ENCODE data around the gene PPBP.
A peak's percentile ranks its signal among the peaks of the same experiment; 100 is the strongest.
"Not testable (repeated sequence)": the region's sequence is repeated elsewhere in the genome, so short reads cannot be mapped to it uniquely, and the experiment has no call there.

PPBP gene

DNA sequence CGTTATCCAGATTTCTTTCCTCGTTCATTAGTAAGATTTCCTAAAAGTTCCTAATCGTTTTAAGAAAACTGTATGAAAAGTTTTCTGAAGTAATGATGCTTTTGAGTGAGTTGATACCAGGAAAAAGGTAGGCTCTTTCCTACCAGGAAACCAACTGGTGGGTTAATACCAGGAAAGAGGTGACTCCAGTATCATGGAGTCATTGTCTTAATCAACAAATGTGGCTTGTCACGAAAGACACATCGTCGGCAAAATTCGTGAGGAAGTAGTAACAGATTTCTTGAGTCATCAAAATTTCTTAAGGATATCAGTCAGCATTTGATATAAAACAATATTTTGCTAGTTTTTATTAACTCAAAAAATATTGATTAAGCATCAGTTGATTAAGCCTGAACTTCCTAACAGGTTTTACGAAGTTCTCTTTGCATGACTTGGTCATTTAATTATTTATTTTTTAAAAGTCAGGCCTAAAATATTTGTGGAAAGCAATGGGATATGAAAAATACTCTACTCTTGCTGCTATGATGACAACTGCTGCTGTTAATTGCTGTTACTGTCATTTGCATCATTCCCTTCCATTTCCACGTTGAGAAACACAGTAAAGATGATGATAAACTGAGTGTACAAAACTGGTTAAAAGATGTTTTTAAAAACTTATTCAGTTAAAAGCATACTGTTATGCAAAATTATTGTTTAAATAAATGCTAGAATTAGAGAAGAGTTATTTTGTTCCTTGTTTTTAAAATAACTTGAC, 3.2 kb upstream of the PPBP start:
- no peak overlapping the region for H3K4me3 ChIP-seq (ENCODE audit: low read length)
- H3K36me3 ChIP-seq (ENCODE audit: control insufficient read depth, low read depth, low read length) = no peaks in the 10 kb centered on the region
- no peak overlapping the region for H3K9ac ChIP-seq (ENCODE audit: low read length)
- no peaks in the 10 kb centered on the region for H3K9me3 ChIP-seq (ENCODE audit: control insufficient read depth, low read depth, low read length)
- H3K27ac ChIP-seq (ENCODE audit: low read length) = no peak overlapping the region
- H3K27me3 ChIP-seq (ENCODE audit: control insufficient read depth, insufficient read depth, low read length) = no peaks in the 10 kb centered on the region
- H3K4me1 ChIP-seq (ENCODE audit: control insufficient read depth, low read depth, low read length) = peaks cover 13% of the 10 kb centered on the region

DNA sequence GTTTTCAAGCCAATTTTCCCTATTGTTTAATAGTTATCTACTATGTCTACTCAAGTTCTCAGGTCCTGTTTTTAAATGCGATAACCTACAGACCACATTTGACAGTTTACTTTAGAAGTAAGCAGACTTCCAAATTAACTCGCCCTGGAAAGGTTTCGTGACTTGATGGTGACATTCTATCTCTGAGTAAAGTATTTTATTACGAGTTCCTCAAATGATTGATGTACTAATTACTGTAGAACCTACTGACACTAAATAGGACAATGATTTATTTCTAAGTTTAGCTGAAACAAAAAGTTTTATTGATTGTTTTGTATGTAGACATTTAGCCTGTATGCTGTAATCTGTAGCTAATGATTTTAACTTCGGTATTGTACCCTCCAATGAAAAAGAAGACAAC, 1.9 kb upstream of the PPBP start:
- no peaks in the 10 kb centered on the region for H3K36me3 ChIP-seq (ENCODE audit: control insufficient read depth, low read depth, low read length)
- no peak overlapping the region for H3K4me3 ChIP-seq (ENCODE audit: low read length)
- no peaks in the 10 kb centered on the region for H3K27me3 ChIP-seq (ENCODE audit: control insufficient read depth, insufficient read depth, low read length)
- no peak overlapping the region for H3K9ac ChIP-seq (ENCODE audit: low read length)
- H3K4me1 ChIP-seq (ENCODE audit: control insufficient read depth, low read depth, low read length) = peaks cover 22% of the 10 kb centered on the region
- H3K9me3 ChIP-seq (ENCODE audit: control insufficient read depth, low read depth, low read length) = no peaks in the 10 kb centered on the region
- H3K27ac ChIP-seq (ENCODE audit: low read length) = no peak overlapping the region

DNA sequence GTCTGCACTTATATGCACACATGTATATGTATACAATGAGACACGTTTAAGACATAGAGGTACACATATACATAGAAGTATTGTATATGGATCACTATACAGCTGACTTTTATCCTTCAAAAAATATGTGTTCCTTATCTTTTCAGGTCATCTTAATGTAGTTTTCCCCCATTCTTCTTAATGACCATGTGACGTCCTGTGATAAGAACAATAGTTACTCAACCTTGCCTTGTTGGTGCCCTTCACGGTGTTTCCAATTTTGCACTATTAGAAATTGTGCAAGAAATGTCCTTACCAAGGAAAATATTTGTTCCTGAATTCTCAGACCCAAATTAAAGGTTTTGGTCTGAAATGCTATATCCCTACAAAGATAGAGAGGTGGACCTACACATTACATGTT, 1.0 kb upstream of the PPBP start:
- no peaks in the 10 kb centered on the region for H3K27me3 ChIP-seq (ENCODE audit: control insufficient read depth, insufficient read depth, low read length)
- H3K4me3 ChIP-seq (ENCODE audit: low read length) = no peak overlapping the region
- H3K36me3 ChIP-seq (ENCODE audit: control insufficient read depth, low read depth, low read length) = no peaks in the 10 kb centered on the region
- no peak overlapping the region for H3K9ac ChIP-seq (ENCODE audit: low read length)
- peaks cover 27% of the 10 kb centered on the region for H3K4me1 ChIP-seq (ENCODE audit: control insufficient read depth, low read depth, low read length)
- no peak overlapping the region for H3K27ac ChIP-seq (ENCODE audit: low read length)
- H3K9me3 ChIP-seq (ENCODE audit: control insufficient read depth, low read depth, low read length) = no peaks in the 10 kb centered on the region

DNA sequence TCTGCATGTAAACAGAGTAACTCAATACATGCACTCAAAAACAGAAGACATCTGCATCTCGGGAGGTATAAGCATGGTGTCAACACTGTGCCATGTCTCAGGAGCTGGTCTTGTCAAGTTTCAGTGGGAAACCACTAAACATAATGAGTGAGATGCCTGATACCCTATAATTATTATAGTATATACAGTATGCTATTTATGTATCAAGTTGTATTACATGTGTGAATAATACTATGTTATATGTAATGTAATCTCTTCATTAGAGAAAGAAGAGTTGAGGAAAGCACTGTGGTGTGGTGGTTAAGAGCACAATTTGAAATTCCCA, 2.5 kb downstream of the PPBP start:
- H3K27ac ChIP-seq (ENCODE audit: low read length) = peak overlapping the region; percentile 50
- H3K4me3 ChIP-seq (ENCODE audit: low read length) = peak overlapping the region; percentile 2
- H3K36me3 ChIP-seq (ENCODE audit: control insufficient read depth, low read depth, low read length) = no peaks in the 10 kb centered on the region

DNA sequence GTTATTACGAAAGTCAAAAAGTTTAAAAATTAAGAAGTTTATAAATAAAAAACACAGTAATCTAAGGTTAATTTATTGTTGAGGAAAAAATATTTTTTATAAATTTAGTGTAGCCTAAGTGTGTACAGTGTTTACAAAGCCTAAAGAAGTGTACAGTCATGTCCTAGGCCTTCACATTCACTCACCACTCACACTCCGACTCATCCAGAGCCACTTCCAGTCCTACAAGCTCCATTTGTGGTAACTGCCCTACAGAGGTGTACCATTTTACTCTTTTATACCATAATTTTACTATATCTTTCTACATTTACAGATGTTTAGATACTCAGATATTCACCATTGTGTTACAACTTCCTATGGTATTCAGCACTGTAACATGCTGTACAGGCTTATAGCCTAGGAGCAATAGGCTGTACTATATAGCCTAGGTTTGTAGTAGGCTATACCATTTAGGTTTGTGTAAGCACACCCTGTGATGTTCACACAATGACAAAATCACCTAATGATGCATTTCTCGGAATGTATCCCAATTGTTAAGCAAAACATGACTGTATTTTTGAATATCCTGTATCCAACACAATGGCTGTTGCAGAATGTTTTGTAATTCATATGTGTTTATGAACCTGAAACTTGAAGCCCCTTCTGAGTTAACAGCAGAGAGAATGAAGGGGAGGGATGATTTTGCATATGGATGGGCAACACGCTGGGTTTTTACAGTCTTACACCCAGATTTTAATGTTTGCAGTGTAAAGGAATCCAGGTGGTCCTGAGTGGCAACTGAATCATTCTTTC, 3.1 kb downstream of the PPBP start:
- H3K27me3 ChIP-seq (ENCODE audit: control insufficient read depth, insufficient read depth, low read length) = no peaks in the 10 kb centered on the region
- H3K4me3 ChIP-seq (ENCODE audit: low read length) = peak overlapping the region; percentile 2
- peak overlapping the region; percentile 79 for H3K27ac ChIP-seq (ENCODE audit: low read length)
- H3K36me3 ChIP-seq (ENCODE audit: control insufficient read depth, low read depth, low read length) = no peaks in the 10 kb centered on the region
- peaks cover 26% of the 10 kb centered on the region for H3K4me1 ChIP-seq (ENCODE audit: control insufficient read depth, low read depth, low read length)
- no peaks in the 10 kb centered on the region for H3K9me3 ChIP-seq (ENCODE audit: control insufficient read depth, low read depth, low read length)
- no peak overlapping the region for H3K9ac ChIP-seq (ENCODE audit: low read length)

More for the DNA sequence above, 2.5 kb downstream of the PPBP start:
- Histone ChIP-seq H3K9ac (ENCODE audit: low read length) (no peak overlapping the region), H3K9me3 (ENCODE audit: control insufficient read depth, low read depth, low read length) (no peaks in the 10 kb centered on the region), H3K4me1 (ENCODE audit: control insufficient read depth, low read depth, low read length) (peaks cover 32% of the 10 kb centered on the region), H3K27me3 (ENCODE audit: control insufficient read depth, insufficient read depth, low read length) (no peaks in the 10 kb centered on the region)

DNA sequence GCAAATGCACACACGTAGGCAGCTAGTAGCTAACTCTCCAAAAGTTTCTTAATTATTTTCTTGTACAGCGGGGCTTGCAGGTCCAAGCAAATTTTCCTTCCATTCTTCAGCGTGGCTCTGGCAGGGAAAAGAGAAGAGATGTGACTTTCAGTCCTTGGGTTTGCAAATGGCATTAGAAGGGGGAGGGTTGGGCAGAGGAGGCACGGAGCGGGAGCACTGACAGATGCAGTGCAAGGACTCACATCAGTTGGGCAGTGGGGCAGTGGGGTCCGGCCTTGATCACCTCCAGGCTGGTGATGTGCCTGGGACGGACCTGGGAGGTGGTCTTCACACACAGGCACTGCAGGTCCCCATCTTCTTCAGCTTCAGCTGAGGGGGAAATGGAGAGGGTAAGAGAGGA, 6.8 kb downstream of the PPBP start:
- not testable (repeated sequence) for H3K27me3 ChIP-seq (ENCODE audit: control insufficient read depth, insufficient read depth, low read length); H3K4me3 ChIP-seq (ENCODE audit: low read length); H3K36me3 ChIP-seq (ENCODE audit: control insufficient read depth, low read depth, low read length); H3K27ac ChIP-seq (ENCODE audit: low read length); H3K9me3 ChIP-seq (ENCODE audit: control insufficient read depth, low read depth, low read length); H3K9ac ChIP-seq (ENCODE audit: low read length)
- peaks cover 24% of the 10 kb centered on the region for H3K4me1 ChIP-seq (ENCODE audit: control insufficient read depth, low read depth, low read length)

DNA sequence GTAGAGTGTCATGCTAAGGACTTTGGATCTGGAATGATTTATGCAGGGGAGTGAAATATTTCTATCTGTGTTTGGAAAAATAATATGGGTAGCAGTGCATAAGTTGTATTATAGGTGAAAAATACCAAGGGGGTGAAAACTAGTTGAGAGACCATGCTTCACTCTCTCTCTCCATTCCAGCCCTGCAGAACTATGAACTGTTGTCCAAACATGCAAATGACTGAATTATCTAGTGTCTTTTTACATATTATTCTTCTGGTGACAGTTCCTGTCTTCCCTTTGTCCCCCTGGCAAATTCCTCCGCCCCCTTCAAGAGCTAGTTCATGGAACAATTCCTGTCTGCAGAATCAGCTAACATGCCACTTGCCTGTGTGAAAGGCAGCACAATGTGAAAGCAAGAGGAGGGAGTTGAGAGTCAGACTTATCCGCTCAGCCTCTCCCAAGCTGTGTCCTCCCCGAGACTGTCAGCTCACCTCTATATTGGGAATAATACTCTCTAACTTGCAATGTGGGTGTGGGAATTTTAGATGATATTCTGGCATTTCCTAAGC, 8.5 kb downstream of the PPBP start:
- Histone ChIP-seq H3K27ac (ENCODE audit: low read length) (no peak overlapping the region), H3K27me3 (ENCODE audit: control insufficient read depth, insufficient read depth, low read length) (no peaks in the 10 kb centered on the region), H3K9me3 (ENCODE audit: control insufficient read depth, low read depth, low read length) (no peaks in the 10 kb centered on the region), H3K4me3 (ENCODE audit: low read length) (no peak overlapping the region), H3K36me3 (ENCODE audit: control insufficient read depth, low read depth, low read length) (no peaks in the 10 kb centered on the region), H3K9ac (ENCODE audit: low read length) (no peak overlapping the region), H3K4me1 (ENCODE audit: control insufficient read depth, low read depth, low read length) (peaks cover 10% of the 10 kb centered on the region)

DNA sequence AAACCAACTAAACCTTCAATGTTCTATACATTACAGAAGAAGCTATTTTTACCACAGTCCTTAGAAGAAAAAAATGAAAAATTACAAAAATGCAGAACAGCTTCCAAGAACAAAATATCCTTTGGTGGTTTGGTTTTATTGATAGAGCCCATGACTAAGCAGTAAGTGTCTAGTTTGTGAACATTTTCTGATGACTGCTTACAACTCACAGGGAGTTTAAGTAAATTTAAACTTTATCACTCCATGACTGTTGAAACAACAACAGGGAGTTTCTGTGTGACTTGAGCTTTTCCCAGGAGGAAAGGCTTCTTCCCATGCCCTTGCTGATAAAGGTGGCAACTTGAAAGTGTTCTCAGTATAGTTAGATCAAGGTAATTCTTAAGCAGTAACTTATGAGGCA, 9.1 kb downstream of the PPBP start:
- Histone ChIP-seq H3K9ac (ENCODE audit: low read length) (no peak overlapping the region), H3K27me3 (ENCODE audit: control insufficient read depth, insufficient read depth, low read length) (no peaks in the 10 kb centered on the region)

DNA sequence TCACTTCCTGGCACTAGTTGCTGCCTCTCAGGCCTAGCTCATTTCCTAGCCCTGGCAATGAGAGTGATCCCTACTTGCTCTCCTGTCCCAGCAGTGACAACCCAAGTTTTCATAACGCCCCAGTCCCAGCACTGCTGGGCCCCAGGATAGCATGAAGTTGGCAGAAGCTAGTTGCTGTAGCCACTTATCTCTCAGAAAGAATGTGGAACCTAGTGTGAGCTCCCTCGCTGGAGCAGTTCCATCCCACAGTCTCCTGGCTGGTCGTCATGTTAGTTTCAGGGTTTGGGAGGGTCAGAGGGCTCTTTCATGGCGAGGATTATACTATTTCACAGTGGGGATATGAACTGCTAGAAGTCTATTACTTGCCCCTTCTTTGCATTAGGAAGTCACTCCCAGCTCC, 11.3 kb downstream of the PPBP start:
- Histone ChIP-seq H3K9ac (ENCODE audit: low read length) (no peak overlapping the region), H3K4me3 (ENCODE audit: low read length) (no peak overlapping the region), H3K27me3 (ENCODE audit: control insufficient read depth, insufficient read depth, low read length) (no peaks in the 10 kb centered on the region), H3K36me3 (ENCODE audit: control insufficient read depth, low read depth, low read length) (no peaks in the 10 kb centered on the region), H3K9me3 (ENCODE audit: control insufficient read depth, low read depth, low read length) (no peaks in the 10 kb centered on the region), H3K4me1 (ENCODE audit: control insufficient read depth, low read depth, low read length) (no peaks in the 10 kb centered on the region), H3K27ac (ENCODE audit: low read length) (no peak overlapping the region)

More for the DNA sequence above, 9.1 kb downstream of the PPBP start:
- no peaks in the 10 kb centered on the region for H3K9me3 ChIP-seq (ENCODE audit: control insufficient read depth, low read depth, low read length)
- H3K4me1 ChIP-seq (ENCODE audit: control insufficient read depth, low read depth, low read length) = peaks cover 7% of the 10 kb centered on the region
- H3K36me3 ChIP-seq (ENCODE audit: control insufficient read depth, low read depth, low read length) = no peaks in the 10 kb centered on the region
- H3K27ac ChIP-seq (ENCODE audit: low read length) = no peak overlapping the region
- H3K4me3 ChIP-seq (ENCODE audit: low read length) = no peak overlapping the region

DNA sequence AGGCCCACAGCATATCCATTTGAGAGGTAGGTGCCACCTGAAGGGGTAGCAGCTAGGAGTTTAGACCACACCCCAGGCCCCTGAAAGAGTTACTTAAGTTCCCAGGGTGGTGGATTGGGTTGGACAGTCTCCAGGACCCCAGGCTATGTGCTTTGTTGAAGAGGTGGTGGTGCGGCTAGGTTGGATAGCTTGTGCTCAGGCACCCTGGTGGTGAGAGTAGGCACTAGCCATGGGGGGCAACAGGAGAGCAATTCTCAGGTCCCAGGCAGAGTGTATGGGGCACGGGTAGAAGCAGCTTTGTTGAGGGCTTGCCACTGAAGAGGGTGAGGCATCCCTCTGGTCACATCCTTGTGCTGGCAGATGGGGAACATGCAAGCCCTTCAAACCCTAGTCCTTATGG, 11.8 kb downstream of the PPBP start:
- no peaks in the 10 kb centered on the region for H3K36me3 ChIP-seq (ENCODE audit: control insufficient read depth, low read depth, low read length)
- H3K4me1 ChIP-seq (ENCODE audit: control insufficient read depth, low read depth, low read length) = no peaks in the 10 kb centered on the region
- no peaks in the 10 kb centered on the region for H3K27me3 ChIP-seq (ENCODE audit: control insufficient read depth, insufficient read depth, low read length)
- peaks cover 3% of the 10 kb centered on the region for H3K9me3 ChIP-seq (ENCODE audit: control insufficient read depth, low read depth, low read length)
- H3K27ac ChIP-seq (ENCODE audit: low read length) = no peak overlapping the region
- H3K4me3 ChIP-seq (ENCODE audit: low read length) = no peak overlapping the region
- no peak overlapping the region for H3K9ac ChIP-seq (ENCODE audit: low read length)

DNA sequence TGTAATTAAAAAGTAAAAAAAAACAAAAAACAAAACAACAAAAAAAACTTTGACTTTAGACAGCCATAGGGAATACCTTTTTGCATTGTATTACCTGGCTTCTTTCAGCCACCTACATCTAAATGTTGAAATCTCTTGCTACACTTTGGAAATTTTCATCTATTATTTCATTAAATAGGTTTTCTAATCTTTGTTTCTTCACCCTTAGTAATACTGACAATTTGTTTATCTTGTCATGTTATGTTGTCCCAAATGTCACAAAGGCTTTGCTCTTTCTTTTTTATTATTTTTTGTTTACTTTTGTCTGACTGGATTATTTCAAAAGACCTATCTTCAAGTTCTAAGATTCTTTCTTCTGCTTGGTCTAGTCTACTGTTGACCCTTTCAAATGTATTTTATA, 13.6 kb downstream of the PPBP start:
- Histone ChIP-seq H3K27ac (ENCODE audit: low read length) (no peak overlapping the region), H3K4me1 (ENCODE audit: control insufficient read depth, low read depth, low read length) (no peaks in the 10 kb centered on the region), H3K4me3 (ENCODE audit: low read length) (no peak overlapping the region), H3K27me3 (ENCODE audit: control insufficient read depth, insufficient read depth, low read length) (no peaks in the 10 kb centered on the region), H3K9ac (ENCODE audit: low read length) (no peak overlapping the region), H3K36me3 (ENCODE audit: control insufficient read depth, low read depth, low read length) (no peaks in the 10 kb centered on the region), H3K9me3 (ENCODE audit: control insufficient read depth, low read depth, low read length) (peaks cover 5% of the 10 kb centered on the region)

DNA sequence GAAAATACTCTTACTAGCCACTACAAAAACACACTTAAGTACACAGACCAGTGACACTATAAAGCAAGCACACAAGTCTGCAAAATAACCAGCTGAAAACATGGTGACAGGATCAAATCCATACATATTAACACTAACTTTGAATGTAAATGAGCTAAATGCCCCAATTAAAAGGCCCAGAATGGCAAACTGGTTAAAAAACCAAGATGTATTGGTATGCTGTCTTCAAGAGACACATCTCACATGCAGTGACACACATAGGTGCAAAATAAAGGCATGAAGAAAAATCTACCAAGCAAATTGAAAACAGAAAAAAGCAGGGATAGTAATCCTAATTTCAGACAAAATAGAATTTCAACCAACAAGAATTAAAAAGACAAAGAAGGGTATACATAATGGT, 17.0 kb downstream of the PPBP start:
- no peaks in the 10 kb centered on the region for H3K4me1 ChIP-seq (ENCODE audit: control insufficient read depth, low read depth, low read length)
- no peak overlapping the region for H3K4me3 ChIP-seq (ENCODE audit: low read length)
- no peaks in the 10 kb centered on the region for H3K36me3 ChIP-seq (ENCODE audit: control insufficient read depth, low read depth, low read length)
- H3K9ac ChIP-seq (ENCODE audit: low read length) = no peak overlapping the region
- H3K27ac ChIP-seq (ENCODE audit: low read length) = no peak overlapping the region
- peaks cover 5% of the 10 kb centered on the region for H3K9me3 ChIP-seq (ENCODE audit: control insufficient read depth, low read depth, low read length)
- no peaks in the 10 kb centered on the region for H3K27me3 ChIP-seq (ENCODE audit: control insufficient read depth, insufficient read depth, low read length)
